Caki2 (cell line): Measurements from ENCODE around the gene SGMS2. TPM values are rescaled to one million over a fixed set of nuclear protein-coding genes. Genes with fewer than 3 reads are reported as not detected.

Experiments
- DNase-seq: peaks from one replicate; pipeline ENCODE4 v3.0.0-alpha.2; 2015; ENCODE audit warnings: low read depth
- in situ Hi-C: cut with HindIII; loops from 2 replicates; pipeline ENCODE4 v1.10.0; 2016; ENCODE audit warnings: low sequenced_read_pairs, low pct_unique_long_range_greater_than_20kb, mixed read lengths
- total RNA-seq: library from RNA; depleted of rRNA; stranded (reverse); fragments of >200 nt; shearing (Covaris generic); gene quantifications from 2 replicates; pipeline ENCODE4 v1.2.3, GENCODE V29; 2014; ENCODE audit warnings: low replicate concordance

SGMS2 gene
- total RNA-seq, 1 experiment from 2014 or later: 47.4 TPM

- in situ Hi-C loops: no loop called here
- DNase-seq: peak; percentile 69
Measured at GRCh38 chr4:107825072-107825824, 516 bp downstream of the SGMS2 start.

- in situ Hi-C loops: no loop called here
- peak; percentile 74 for DNase-seq
Measured at GRCh38 chr4:107826421-107826980, 1.8 kb downstream of the SGMS2 start.

- no peak for DNase-seq
- in situ Hi-C loops: no loop called here
Measured at GRCh38 chr4:107828315-107829090, 3.8 kb downstream of the SGMS2 start.

- in situ Hi-C loops: no loop called here
- no peak for DNase-seq
Measured at GRCh38 chr4:107831140-107831539, 6.4 kb downstream of the SGMS2 start.

- in situ Hi-C loops: no loop called here
- DNase-seq: no peak
Measured at GRCh38 chr4:107832275-107832807, 7.6 kb downstream of the SGMS2 start.

- in situ Hi-C loops: no loop called here
- DNase-seq: no peak
Measured at GRCh38 chr4:107834241-107834794, 9.6 kb downstream of the SGMS2 start.

- in situ Hi-C loops: no loop called here
- peak; percentile 35 for DNase-seq
Measured at GRCh38 chr4:107835406-107835805, 10.7 kb downstream of the SGMS2 start.

GRCh38 chr4:107837317-107837716, 12.6 kb downstream of the SGMS2 start:
- no peak for DNase-seq
- in situ Hi-C loops: no loop called here

GRCh38 chr4:107837776-107838618, 13.3 kb downstream of the SGMS2 start:
- no peak for DNase-seq
- in situ Hi-C loops: no loop called here

GRCh38 chr4:107838861-107839565, 14.3 kb downstream of the SGMS2 start:
- DNase-seq: no peak
- in situ Hi-C loops: no loop called here

- in situ Hi-C loops: no loop called here
- no peak for DNase-seq
Measured at GRCh38 chr4:107843391-107843790, 18.7 kb downstream of the SGMS2 start.

GRCh38 chr4:107845681-107846080, 20.9 kb downstream of the SGMS2 start:
- in situ Hi-C loops: no loop called here

GRCh38 chr4:107850438-107850837, 25.7 kb downstream of the SGMS2 start:
- in situ Hi-C loops: no loop called here
- DNase-seq: no peak

More at GRCh38 chr4:107845681-107846080, 20.9 kb downstream of the SGMS2 start:
- DNase-seq: no peak

- in situ Hi-C loops: no loop called here
- DNase-seq: peak; percentile 45
Measured at GRCh38 chr4:107853444-107854355, 29.0 kb downstream of the SGMS2 start.

- in situ Hi-C loops: no loop called here
- peak; percentile 10 for DNase-seq
Measured at GRCh38 chr4:107854356-107855022, 29.8 kb downstream of the SGMS2 start.

GRCh38 chr4:107855723-107856122, 31.0 kb downstream of the SGMS2 start:
- no peak for DNase-seq
- in situ Hi-C loops: no loop called here
